HG03520 (cell line): Measurements from ENCODE around the gene BARD1.

Experiments
- ATAC-seq: cut with Tn5 transposase; IDR thresholded peaks from one replicate; pipeline ENCODE4 v1.9.1; 2021; ENCODE audit warnings: mild to moderate bottlenecking, moderate library complexity; ENCODE audit not compliant: unreplicated experiment

Gene BARD1

GRCh38 chr2:214679736-214680135 lies 129.7 kb downstream of the BARD1 start:
- no peak for ATAC-seq

GRCh38 chr2:214676421-214677089 lies 132.9 kb downstream of the BARD1 start:
- no peak for ATAC-seq
